Measurements from ENCODE around the gene RIPPLY3.

RIPPLY3 gene

GRCh38 chr21:37064841-37065240 lies 58.3 kb downstream of the RIPPLY3 start:
- no peak for DNase-seq

GRCh38 chr21:37065561-37066177 lies 59.2 kb downstream of the RIPPLY3 start:
- no peak for DNase-seq
